Keratinocyte (primary cell): Measurements from ENCODE around the gene ZNF148. TPM values are rescaled to one million over a fixed set of nuclear protein-coding genes. Genes with fewer than 3 reads are reported as not detected.

Source experiments
- DNase-seq: peaks from one replicate; pipeline ENCODE4 v3.0.0-alpha.2; 2011; ENCODE audit warnings: low read depth, missing footprints, low spot score
- FAIRE-seq: peaks from 2 replicates; lab custom pipeline; 2011; peaks lifted over from hg19 to GRCh38; lab: Jason Lieb, UNC
- H2AFZ ChIP-seq: 2 replicates; pipeline ENCODE4 v1.6.0; 2012; ENCODE audit warnings: low read length, control low read depth, inconsistent platforms; ENCODE audit not compliant: control insufficient read depth
- H3K27ac ChIP-seq: 2 replicates; pipeline ENCODE4 v1.5.1; 2011; ENCODE audit warnings: low read length; ENCODE audit not compliant: control insufficient read depth, insufficient read depth
- H3K27me3 ChIP-seq: 3 replicates; pipeline ENCODE4 v1.6.0; 2011; ENCODE audit warnings: low read length; ENCODE audit not compliant: control insufficient read depth, insufficient read depth; ENCODE audit errors: extremely low read depth
- H3K36me3 ChIP-seq, 2 experiments: 2 replicates in 1 of 2; 3 replicates in 1 of 2; pipeline ENCODE4 v1.5.1; 2011; ENCODE audit warnings: low read length in 2 of 2, mild to moderate bottlenecking in 1 of 2; ENCODE audit not compliant: control insufficient read depth in 2 of 2, insufficient read depth in 2 of 2; ENCODE audit errors: extremely low read depth in 1 of 2
- H3K4me1 ChIP-seq: 3 replicates; pipeline ENCODE4 v1.5.1; 2011; ENCODE audit warnings: low read length; ENCODE audit not compliant: control insufficient read depth, insufficient read depth; ENCODE audit errors: extremely low read depth
- H3K4me2 ChIP-seq: 3 replicates; pipeline ENCODE4 v1.6.0; 2011; ENCODE audit warnings: low read depth, low read length; ENCODE audit not compliant: control insufficient read depth, insufficient read depth; ENCODE audit errors: extremely low read depth
- H3K4me3 ChIP-seq, 3 experiments: fragments of 200-600 bp in 1 of 3; sonication (generic) in 1 of 3; 2 replicates in 2 of 3; 3 replicates in 1 of 3; pipeline ENCODE4 v1.5.1; 2011 to 2016; ENCODE audit warnings: low read length in 3 of 3, mild to moderate bottlenecking in 3 of 3, control low read depth in 2 of 3, inconsistent platforms in 1 of 3, low read depth in 1 of 3, mixed read lengths in 1 of 3, mixed run types in 1 of 3, moderate library complexity in 1 of 3; ENCODE audit not compliant: control insufficient read depth in 2 of 3, insufficient read depth in 2 of 3; ENCODE audit errors: extremely low read depth in 1 of 3
- H3K79me2 ChIP-seq: 2 replicates; pipeline ENCODE4 v1.6.0; 2012; ENCODE audit warnings: low read length; ENCODE audit not compliant: control insufficient read depth, insufficient read depth
- H3K9ac ChIP-seq: 3 replicates; pipeline ENCODE4 v1.6.0; 2011; ENCODE audit warnings: low read length; ENCODE audit not compliant: control insufficient read depth, insufficient read depth; ENCODE audit errors: extremely low read depth
- H3K9me1 ChIP-seq: 3 replicates; pipeline ENCODE4 v1.6.0; 2011; ENCODE audit warnings: low read length; ENCODE audit not compliant: control insufficient read depth, insufficient read depth; ENCODE audit errors: extremely low read depth
- H3K9me3 ChIP-seq: 2 replicates; pipeline ENCODE4 v1.5.1; 2012; ENCODE audit warnings: low read depth, low read length; ENCODE audit not compliant: control insufficient read depth
- H4K20me1 ChIP-seq: 3 replicates; pipeline ENCODE4 v1.6.0; 2011; ENCODE audit warnings: low read length; ENCODE audit not compliant: control insufficient read depth, insufficient read depth; ENCODE audit errors: extremely low read depth
- EZH2 ChIP-seq: IDR thresholded peaks from one replicate; pipeline ENCODE4 v1.6.1; 2012; ENCODE audit warnings: inconsistent platforms, mild to moderate bottlenecking, low read length, moderate library complexity
- dilution Hi-C: fragments of 300-500 bp; cut with MboI; formaldehyde crosslinking; loops from one replicate; pipeline ENCODE4 v1.7.0; 2020; ENCODE audit warnings: low sequenced_read_pairs; ENCODE audit not compliant: extremely low pct_ligation_motif_present
- polyA plus RNA-seq, 5 experiments: library from polyadenylated mRNA; depleted of rRNA in 3 of 5; stranded (reverse) in 3 of 5; stranded (forward) in 1 of 5; unstranded in 1 of 5; fragments of >200 nt; gene quantifications; 1 replicate in 1 of 5; 2 replicates in 3 of 5; 3 replicates in 1 of 5; pipeline versions ENCODE4 v1.2.1 to v1.2.3, GENCODE V29; 2011 to 2012; ENCODE audit warnings: missing spikeins in 2 of 5, low read depth in 1 of 5, low replicate concordance in 1 of 5
- TF ChIP-seq, protein P1 (sequence below), 3 experiments: IDR thresholded peaks in 1 of 3; conservative IDR thresholded peaks in 1 of 3; optimal IDR thresholded peaks in 1 of 3; 2 replicates in 2 of 3; 3 replicates in 1 of 3; pipeline versions ENCODE3 to v1.5.1; 2011; ENCODE audit warnings: low read length in 3 of 3, mild to moderate bottlenecking in 3 of 3, moderate library complexity in 2 of 3, control low read depth in 1 of 3, inconsistent platforms in 1 of 3; ENCODE audit not compliant: insufficient read depth in 2 of 3; ENCODE audit errors: extremely low read depth in 1 of 3

ZNF148 gene
- polyA plus RNA-seq, 1 donor (not counting 4 experiments of a cell fraction or from before 2014, with no cell fraction given) = 21.4 TPM

DNA sequence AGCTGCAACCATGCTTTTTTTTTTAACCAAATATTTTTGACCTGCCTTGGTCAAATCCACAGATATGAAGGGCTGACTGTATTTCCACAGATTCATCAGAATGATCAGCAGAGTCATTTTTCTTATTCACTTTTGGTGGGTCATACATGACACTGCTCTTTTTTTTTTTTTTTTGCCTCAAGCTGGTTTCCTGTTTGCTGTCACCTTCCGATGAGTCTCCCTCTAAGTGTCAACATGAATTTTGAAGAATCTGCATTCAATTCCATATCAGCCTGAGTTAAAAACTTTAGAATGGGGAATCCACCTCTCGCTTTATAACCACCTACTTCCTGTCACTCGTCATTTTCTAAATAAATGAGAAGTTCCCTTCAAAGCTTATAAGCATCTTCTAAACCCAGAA is 160.4 kb downstream of the ZNF148 start:
- TF ChIP-seq, protein P1, sequence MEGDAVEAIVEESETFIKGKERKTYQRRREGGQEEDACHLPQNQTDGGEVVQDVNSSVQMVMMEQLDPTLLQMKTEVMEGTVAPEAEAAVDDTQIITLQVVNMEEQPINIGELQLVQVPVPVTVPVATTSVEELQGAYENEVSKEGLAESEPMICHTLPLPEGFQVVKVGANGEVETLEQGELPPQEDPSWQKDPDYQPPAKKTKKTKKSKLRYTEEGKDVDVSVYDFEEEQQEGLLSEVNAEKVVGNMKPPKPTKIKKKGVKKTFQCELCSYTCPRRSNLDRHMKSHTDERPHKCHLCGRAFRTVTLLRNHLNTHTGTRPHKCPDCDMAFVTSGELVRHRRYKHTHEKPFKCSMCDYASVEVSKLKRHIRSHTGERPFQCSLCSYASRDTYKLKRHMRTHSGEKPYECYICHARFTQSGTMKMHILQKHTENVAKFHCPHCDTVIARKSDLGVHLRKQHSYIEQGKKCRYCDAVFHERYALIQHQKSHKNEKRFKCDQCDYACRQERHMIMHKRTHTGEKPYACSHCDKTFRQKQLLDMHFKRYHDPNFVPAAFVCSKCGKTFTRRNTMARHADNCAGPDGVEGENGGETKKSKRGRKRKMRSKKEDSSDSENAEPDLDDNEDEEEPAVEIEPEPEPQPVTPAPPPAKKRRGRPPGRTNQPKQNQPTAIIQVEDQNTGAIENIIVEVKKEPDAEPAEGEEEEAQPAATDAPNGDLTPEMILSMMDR (optimal IDR thresholded peaks at IDR 0.05 in 1 of 3, IDR thresholded peaks at IDR 0.05 in 1 of 3, conservative IDR thresholded peaks at IDR 0.05 in 1 of 3; ENCODE audit: extremely low read depth in 1 of 3, insufficient read depth in 2 of 3, low read length in 3 of 3) = no peak
- TF ChIP-seq EZH2 = no peak
- peaks cover 23% of the 10 kb centered on the region for H3K4me1 ChIP-seq
- H3K9me3 ChIP-seq = no peaks in the 10 kb centered on the region
- H4K20me1 ChIP-seq = no peaks in the 10 kb centered on the region
- no peaks in the 10 kb centered on the region for H3K27me3 ChIP-seq
- H3K27ac ChIP-seq = no peak overlapping the region
- H3K79me2 ChIP-seq = no peaks in the 10 kb centered on the region
- H3K4me3 ChIP-seq = no peak overlapping the region
- dilution Hi-C loops = no loop called here
- H3K36me3 ChIP-seq = peaks cover 0 to 3% of the 10 kb centered on the region in 2 experiments
- H2AFZ ChIP-seq = no peak overlapping the region
- H3K9me1 ChIP-seq = no peaks in the 10 kb centered on the region
- FAIRE-seq (no peak), DNase-seq (no peak)
- no peak overlapping the region for H3K9ac ChIP-seq
- no peak overlapping the region for H3K4me2 ChIP-seq

DNA sequence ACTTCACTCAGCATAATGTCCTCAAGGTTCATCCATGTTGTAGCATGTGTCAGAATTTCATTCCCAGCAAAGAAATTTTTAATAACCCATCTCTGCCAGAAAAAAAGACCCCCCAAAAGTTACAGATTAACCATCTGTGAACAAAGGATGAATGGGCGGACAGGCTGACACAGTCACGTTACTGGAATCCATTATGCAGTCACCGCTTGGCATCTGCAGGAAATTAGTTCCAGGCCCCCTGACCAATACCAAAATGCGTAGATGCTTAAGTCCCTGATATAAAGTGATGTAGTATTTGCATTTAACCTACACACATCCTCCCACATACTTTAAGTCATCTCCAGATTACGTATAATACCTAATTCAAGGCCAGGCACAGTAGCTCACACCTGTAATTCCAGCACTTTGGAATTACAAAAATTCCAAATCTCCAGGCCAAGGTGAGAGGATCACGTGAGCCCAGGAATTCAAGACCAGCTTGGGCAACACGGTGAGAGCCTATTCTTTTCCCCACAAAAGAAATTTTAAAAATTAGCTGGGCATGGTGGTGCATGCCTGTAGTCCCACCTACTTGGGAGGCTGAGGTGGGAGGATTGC is 161.1 kb downstream of the ZNF148 start:
- Histone ChIP-seq H3K9ac (no peak overlapping the region), H3K27ac (no peak overlapping the region), H3K36me3 (peaks cover 0 to 3% of the 10 kb centered on the region in 2 experiments), H3K4me3 (no peak overlapping the region), H2AFZ (no peak overlapping the region), H3K9me1 (no peaks in the 10 kb centered on the region), H3K9me3 (no peaks in the 10 kb centered on the region), H3K79me2 (no peaks in the 10 kb centered on the region), H3K4me1 (peaks cover 17% of the 10 kb centered on the region), H3K4me2 (no peak overlapping the region), H3K27me3 (no peaks in the 10 kb centered on the region), H4K20me1 (no peaks in the 10 kb centered on the region)
- FAIRE-seq = no peak
- no peak for DNase-seq
- dilution Hi-C loops = no loop called here
- TF ChIP-seq, protein P1 (optimal IDR thresholded peaks at IDR 0.05 in 1 of 3, IDR thresholded peaks at IDR 0.05 in 1 of 3, conservative IDR thresholded peaks at IDR 0.05 in 1 of 3; ENCODE audit: extremely low read depth in 1 of 3, insufficient read depth in 2 of 3, low read length in 3 of 3) = no peak
- no peak for TF ChIP-seq EZH2
